Activated naive CD4-positive, alpha-beta T cell treated with anti-CD3 and anti-CD28 coated beads, Interleukin-2, amount 50 U/mL, for 72 hours (primary cell): ENCODE data around the gene RGS21. TPM values are rescaled to one million over a fixed set of nuclear protein-coding genes. Genes with fewer than 3 reads are reported as not detected.
"Not testable (repeated sequence)": the region's sequence is repeated elsewhere in the genome, so short reads cannot be mapped to it uniquely, and the experiment has no call there.

Experiments
- ATAC-seq, 2 donors: fragments of 150-1000 bp; cut with Tn5 transposase; 2 replicates each; pipeline ENCODE4 v1.10.0; 2021; ENCODE audit warnings: mild to moderate bottlenecking in 2 of 2, moderate library complexity in 2 of 2
- DNase-seq, 2 donors: peaks; one replicate each; pipeline ENCODE4 v3.0.0; 2021 to 2022; ENCODE audit warnings: low spot score in 2 of 2
- H3K27ac Mint-ChIP-seq, 2 donors: one replicate each; pipeline ENCODE4 v1.8.0; 2022; ENCODE audit warnings: mild to moderate bottlenecking in 2 of 2, mixed read lengths in 2 of 2
- H3K36me3 Mint-ChIP-seq, 2 donors: one replicate each; pipeline ENCODE4 v1.8.0; 2022; ENCODE audit warnings: mixed read lengths in 2 of 2
- H3K9me3 Mint-ChIP-seq, 2 donors: one replicate each; pipeline ENCODE4 v1.8.0; 2022; ENCODE audit warnings: mixed read lengths in 2 of 2
- total RNA-seq, 2 donors: library from RNA; stranded (reverse); gene quantifications; one replicate each; pipeline ENCODE4 v1.2.3, GENCODE V29; 2022

Gene RGS21, protein sequence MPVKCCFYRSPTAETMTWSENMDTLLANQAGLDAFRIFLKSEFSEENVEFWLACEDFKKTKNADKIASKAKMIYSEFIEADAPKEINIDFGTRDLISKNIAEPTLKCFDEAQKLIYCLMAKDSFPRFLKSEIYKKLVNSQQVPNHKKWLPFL
- not detected for total RNA-seq

DNA sequence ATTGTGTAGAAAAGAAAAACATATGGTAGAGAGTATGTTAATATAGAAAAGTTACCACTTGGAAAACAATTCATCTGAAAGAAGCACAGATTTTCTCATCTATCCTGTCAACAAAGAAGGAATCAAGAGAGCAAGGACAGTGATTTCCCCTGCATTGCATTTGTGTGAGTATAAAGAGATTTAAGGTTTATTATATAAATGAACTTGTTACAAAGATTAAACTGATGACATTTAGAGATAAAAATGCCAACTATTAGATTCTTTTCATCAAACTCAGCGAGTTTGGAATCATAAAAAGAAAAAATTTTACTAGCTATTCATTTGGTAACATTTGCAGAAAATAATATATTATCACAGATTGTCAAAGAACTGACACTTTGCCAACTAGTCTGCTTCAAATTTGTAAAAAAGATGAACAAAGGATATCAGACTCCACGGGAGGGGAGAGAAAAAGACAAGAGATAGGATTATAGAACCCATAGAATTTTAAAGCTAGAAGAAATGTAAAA is at the start of gene RGS21:
Gene RGS21, plus strand, starts transcription at position 51 of the 509 bp plus-strand sequence. CDS start 26,045 bp downstream, outside the sequence.
- DNase-seq (no peak), ATAC-seq (no peak)
- Mint-ChIP-seq H3K27ac (no peak within 1 kb of the TSS), H3K36me3 (no peaks in the 10 kb centered on the region), H3K9me3 (peaks cover 0 to 1% of the 10 kb centered on the region in 2 donors)

DNA sequence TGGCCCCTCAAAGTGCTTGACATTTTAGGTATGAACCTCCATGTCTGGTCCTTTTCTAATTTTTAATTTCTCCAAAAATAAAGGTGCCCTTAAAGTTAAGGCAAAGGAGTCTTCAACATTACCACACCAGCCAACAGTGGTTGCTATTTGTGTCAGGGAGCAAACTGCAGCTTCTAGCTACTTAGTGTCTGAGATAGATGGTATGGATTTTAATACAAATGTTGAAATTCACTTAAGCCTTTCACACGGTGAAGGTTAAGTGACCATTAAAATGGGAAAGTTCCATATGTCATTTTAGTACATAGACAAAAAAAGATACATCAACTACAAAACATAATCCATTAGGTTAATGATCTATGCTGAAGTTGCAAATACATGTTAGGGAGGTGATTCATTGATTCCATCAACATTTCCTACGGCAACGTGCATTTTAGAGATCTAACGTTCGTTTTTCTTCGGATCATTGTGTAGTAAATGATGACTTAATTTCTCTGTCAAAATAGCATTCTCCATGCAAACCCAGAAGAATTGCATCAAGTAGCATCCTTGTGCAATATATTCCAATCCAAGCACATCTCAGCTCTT is 48.2 kb upstream of the RGS21 start:
- ATAC-seq (no peak), DNase-seq (no peak)
- H3K27ac Mint-ChIP-seq, result no peak overlapping the region
- no peaks in the 10 kb centered on the region for H3K9me3 Mint-ChIP-seq
- no peaks in the 10 kb centered on the region for H3K36me3 Mint-ChIP-seq

DNA sequence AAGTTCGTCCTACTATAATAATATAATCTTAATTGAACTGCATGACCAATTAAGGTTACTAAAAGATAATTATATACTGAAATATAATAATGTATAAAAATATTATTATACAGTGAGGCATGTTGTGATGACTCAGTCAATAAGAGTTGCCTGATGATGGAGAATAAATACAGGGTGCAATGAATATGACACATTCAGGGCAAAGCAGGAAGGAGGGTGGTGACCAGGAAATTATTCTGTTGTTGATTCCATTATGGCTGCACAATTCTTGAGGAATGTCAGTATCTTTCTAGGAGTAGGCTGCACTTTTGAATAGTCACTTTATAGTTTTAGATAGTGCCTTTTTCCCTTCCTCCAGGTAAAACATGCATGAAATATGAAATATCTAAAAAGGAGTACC is 46.4 kb upstream of the RGS21 start:
- ATAC-seq (no peak), DNase-seq (no peak)
- H3K9me3 Mint-ChIP-seq, result no peaks in the 10 kb centered on the region
- no peaks in the 10 kb centered on the region for H3K36me3 Mint-ChIP-seq
- no peak overlapping the region for H3K27ac Mint-ChIP-seq

DNA sequence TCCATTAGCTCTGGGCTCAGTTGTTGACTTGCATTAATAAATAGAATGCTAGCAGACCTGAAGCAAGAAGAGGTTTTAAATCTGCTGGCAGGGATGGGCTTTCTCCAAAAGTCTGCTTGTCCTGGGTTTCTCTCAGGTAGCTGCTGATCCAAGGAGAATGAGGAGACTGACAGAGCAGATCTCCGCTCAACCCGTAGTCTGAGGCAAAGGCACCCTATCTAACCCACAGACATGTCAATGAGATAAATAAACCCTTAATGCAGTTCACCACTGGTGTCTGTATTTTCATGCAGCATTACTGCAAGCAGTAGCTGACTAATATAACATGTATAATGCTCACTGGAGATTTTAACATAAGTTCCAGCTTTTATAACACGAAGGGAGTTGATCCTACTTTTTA is 44.1 kb upstream of the RGS21 start:
- Mint-ChIP-seq H3K9me3 (no peaks in the 10 kb centered on the region), H3K36me3 (no peaks in the 10 kb centered on the region)
- no peak for ATAC-seq

DNA sequence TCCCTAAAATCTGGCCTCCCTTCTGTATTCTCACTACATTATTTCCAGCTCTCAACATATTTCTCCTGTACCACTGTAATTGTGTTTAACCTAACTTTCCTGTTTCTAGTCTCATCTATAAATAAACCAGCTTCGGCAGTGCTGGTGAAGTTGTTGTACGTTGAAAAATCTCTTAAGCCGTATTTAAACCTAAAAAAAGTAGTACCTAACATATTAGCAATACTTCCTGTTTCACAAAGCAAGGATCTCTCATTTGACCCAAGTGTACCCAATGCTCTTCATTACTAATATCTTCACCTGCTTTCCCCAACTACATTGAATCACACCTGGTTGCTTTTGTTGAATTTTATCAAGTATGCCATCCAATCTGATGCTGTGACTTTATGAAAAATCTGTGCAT is 42.2 kb upstream of the RGS21 start:
- ATAC-seq (no peak), DNase-seq (no peak)
- no peaks in the 10 kb centered on the region for H3K9me3 Mint-ChIP-seq
- no peaks in the 10 kb centered on the region for H3K36me3 Mint-ChIP-seq
- no peak overlapping the region for H3K27ac Mint-ChIP-seq

More for the DNA sequence above, 44.1 kb upstream of the RGS21 start:
- no peak for DNase-seq
- H3K27ac Mint-ChIP-seq, result no peak overlapping the region

DNA sequence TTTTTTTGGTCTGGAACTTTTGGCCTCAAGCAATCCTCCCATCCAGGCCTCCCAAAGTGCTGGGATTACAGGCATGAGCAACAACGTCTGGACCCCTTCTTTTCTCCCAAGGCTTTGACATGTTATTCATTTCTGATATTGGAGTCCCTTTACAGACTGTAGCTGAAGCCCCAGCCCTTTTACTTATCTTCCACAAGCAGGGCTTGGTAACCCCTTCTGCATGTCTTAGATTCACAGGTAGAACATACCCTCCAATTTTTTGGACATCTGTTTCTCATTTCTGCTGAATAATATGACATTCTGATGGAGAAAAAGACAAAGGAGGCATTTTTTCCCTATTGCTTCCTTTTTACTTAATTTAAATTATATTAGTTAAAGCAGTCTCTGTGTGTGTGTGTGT is 39.2 kb upstream of the RGS21 start:
- Mint-ChIP-seq H3K27ac (no peak overlapping the region), H3K9me3 (peaks cover 4 to 11% of the 10 kb centered on the region in 2 donors), H3K36me3 (no peaks in the 10 kb centered on the region)
- DNase-seq, result no peak
- ATAC-seq, result no peak

DNA sequence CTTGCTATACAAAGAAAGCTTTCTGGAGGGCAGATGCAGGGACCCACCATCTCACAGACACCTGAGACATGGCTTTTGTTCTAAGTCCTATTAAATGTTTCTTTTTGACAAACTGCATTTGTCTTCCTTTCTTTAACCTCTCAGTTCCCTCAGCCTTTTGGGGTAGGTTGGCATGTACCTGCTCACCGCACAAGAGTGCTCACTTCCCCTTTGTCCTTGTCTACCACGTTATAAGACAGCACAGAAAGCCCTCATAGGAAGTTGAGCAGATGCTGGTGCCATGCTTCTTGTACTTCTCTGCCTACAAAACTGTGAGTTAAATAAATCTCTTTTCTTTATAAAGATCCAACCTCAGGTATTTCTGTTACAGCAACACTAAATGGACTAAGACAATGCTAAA is 31.9 kb upstream of the RGS21 start:
- no peak overlapping the region for H3K27ac Mint-ChIP-seq
- ATAC-seq (no peak), DNase-seq (no peak)
- H3K9me3 Mint-ChIP-seq, result peaks cover 4 to 29% of the 10 kb centered on the region in 2 donors
- H3K36me3 Mint-ChIP-seq, result no peaks in the 10 kb centered on the region

DNA sequence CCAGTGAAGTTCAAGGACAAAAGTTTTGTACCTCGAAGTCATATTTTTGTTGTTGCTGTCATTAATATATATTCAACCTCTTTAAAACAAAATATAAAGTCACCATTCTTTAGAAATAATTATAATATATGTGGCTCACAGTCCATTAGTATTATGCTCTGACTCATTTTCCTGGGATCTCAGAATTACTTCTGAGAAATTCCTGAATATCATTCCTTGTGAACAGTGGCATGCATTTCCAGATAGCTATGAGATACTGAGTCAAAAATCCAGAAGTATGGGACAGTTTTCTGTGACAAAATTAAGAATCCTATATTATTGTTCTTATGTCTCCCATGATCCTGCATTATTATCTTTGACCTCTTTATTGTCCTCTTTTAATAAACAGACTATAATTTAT is 13.8 kb upstream of the RGS21 start:
- Mint-ChIP-seq H3K27ac (no peak overlapping the region), H3K36me3 (no peaks in the 10 kb centered on the region), H3K9me3 (peaks cover 8% of the 10 kb centered on the region in 2 donors)
- ATAC-seq (no peak), DNase-seq (no peak)

DNA sequence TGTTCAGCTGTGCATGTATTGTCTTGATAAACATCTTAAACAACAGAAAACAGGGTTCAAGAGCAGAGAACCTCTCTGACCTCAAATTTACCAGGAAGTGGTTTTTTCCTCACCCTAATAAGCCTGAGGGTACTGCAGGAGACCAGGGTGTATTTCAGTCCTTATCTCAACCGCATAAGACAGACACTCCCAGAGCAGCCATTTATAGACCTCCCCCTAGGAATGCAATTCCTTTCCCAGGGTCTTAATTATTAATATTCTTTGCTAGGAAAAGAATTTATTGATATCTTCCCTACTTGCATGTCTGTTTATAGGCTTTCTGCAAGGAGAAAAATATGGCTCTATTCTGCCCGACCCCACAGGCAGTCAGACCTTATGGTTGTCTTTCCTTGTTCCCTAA is 8.5 kb upstream of the RGS21 start:
- not testable (repeated sequence) for DNase-seq, H3K36me3 Mint-ChIP-seq, ATAC-seq, H3K27ac Mint-ChIP-seq
- H3K9me3 Mint-ChIP-seq, result peaks cover 8 to 12% of the 10 kb centered on the region in 2 donors

DNA sequence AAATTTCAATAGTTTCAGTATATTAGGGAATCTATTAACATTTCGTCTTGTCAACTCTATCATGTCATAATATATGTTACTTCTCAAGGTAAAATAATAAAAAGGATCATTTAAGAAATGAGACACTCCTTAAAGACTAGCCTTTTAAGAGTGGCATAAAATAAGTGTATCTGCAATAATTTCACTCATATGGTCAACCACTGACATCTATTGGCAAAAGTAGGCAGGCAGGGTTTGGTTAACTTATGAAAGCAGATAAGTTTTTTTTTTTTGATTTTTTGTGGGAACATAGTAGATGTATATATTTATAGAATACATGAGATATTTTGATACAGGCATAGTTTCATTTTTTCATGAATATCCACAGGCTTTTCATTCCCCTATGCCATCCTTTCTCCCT is 5.5 kb upstream of the RGS21 start:
- Mint-ChIP-seq H3K9me3 (peaks cover 8 to 12% of the 10 kb centered on the region in 2 donors), H3K36me3 (no peaks in the 10 kb centered on the region), H3K27ac (no peak overlapping the region)
- DNase-seq (no peak), ATAC-seq (no peak)

DNA sequence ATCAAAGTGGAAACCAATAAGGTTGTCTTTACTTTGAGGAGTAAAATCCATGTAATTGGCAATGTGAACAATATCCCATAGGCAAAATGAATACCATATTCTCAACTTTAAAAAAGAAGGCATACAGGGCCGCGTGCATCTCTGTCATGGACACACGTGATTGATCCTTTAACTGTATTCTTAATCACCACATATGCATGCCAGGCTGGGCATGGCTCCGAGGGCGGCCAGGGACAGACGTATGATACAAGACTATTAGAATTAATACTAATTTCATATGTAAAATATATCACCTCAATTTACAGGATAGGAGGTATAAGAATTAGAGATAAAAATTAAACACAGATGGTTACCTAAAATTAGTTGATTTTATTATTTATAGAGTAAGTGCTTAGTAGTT is 11.2 kb downstream of the RGS21 start:
- Mint-ChIP-seq H3K27ac (no peak overlapping the region), H3K9me3 (no peaks in the 10 kb centered on the region), H3K36me3 (no peaks in the 10 kb centered on the region)
- ATAC-seq, result no peak
- no peak for DNase-seq

DNA sequence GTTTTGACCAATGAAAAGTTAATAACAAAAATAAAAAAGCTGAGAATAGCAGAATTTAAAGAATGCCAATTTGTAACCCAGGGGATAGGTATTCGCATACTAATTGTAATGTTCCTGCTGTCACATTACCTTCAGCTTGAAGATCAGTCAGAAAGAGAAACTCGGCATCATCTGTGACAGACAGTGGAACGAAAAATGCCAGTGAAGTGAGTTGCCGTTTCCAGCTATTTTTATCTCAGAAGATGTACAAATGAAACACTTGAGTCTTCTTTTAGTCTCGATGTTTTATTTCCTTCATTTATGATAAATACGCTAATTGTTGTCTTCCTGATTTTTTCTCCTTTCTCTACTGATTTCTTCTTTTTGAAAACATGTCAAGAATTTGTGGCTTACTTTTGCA is 26.1 kb downstream of the RGS21 start:
- ATAC-seq (no peak), DNase-seq (no peak)
- H3K36me3 Mint-ChIP-seq, result no peaks in the 10 kb centered on the region
- H3K27ac Mint-ChIP-seq, result no peak overlapping the region
- peaks cover 0 to 3% of the 10 kb centered on the region in 2 donors for H3K9me3 Mint-ChIP-seq

DNA sequence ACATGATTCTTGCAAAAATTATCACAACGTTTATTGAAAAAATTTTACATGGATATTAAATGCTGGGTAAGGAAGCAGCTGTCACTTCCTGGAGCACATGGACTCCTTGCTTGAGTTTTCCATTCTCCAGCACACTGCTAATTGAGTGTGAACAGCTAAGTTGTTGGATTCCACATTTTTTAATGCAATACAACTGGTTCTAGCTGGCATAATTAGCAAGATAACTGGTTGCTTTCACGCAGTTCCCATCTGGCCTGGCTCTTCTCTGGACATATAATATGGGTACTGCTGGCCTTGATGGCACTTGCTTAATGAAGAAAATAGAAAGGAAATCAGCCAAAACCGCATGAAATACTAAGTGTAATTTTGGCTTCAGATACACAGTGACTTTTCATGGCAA is 26.6 kb downstream of the RGS21 start:
- peaks cover 0 to 3% of the 10 kb centered on the region in 2 donors for H3K9me3 Mint-ChIP-seq
- H3K27ac Mint-ChIP-seq, result no peak overlapping the region
- ATAC-seq (no peak), DNase-seq (no peak)
- no peaks in the 10 kb centered on the region for H3K36me3 Mint-ChIP-seq

DNA sequence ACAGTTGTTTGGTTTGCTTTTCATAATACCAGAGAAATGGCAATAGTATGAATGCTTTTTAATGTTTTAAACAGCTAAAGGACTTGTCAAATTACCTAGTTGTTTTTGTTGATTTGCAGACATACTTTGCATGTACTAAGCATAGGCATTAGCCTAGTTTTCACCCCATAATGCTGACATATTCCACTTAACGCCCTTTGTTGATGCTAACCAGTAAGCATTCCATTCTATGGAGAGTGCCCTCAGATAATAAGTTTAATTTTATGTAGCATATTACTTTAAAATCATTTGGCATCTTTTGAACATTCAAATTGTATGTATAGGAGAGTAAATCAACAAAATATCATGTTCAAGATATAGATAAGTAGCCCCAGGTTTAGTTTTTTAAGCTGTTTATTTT is 32.5 kb downstream of the RGS21 start:
- DNase-seq, result no peak
- no peaks in the 10 kb centered on the region for H3K9me3 Mint-ChIP-seq
- no peaks in the 10 kb centered on the region for H3K36me3 Mint-ChIP-seq
- H3K27ac Mint-ChIP-seq, result no peak overlapping the region
- ATAC-seq, result no peak

DNA sequence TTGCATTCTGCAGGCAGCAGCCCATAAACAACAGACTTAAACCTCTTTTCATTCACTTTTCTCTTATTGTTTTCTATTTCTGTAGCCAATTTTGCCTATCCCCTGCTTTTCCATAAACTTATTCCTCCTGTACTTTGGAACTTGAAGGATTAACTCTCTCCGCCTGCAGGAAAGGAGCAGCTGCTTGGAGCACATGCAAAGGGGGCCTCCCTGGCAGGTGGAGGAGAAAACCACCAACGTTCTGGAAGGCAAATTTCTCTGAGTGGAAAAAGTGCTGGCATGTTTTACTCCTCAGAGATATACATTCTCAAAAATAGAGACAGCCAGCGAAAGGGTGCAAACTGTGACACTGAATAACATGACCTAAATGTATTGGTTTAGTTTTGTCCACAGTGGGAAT is 33.6 kb downstream of the RGS21 start:
- no peaks in the 10 kb centered on the region for H3K9me3 Mint-ChIP-seq
- DNase-seq, result no peak
- ATAC-seq, result no peak
- H3K27ac Mint-ChIP-seq, result no peak overlapping the region
- no peaks in the 10 kb centered on the region for H3K36me3 Mint-ChIP-seq

DNA sequence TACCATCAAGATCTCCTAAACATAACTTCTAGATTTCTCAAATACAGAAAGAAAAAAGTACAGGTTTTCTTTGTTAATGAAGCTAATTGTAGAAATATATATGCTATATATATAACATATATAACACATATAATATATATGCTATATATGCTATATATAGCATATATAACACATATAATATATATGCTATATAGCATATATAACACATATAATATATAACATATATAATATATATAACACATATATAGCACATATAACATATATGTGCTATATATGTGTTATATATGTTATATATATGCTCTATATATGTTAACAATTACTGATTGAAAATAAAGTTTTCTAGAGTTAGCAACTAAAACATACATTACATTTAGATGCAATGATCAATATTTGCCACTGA is 34.8 kb downstream of the RGS21 start:
- Mint-ChIP-seq H3K27ac (no peak overlapping the region), H3K9me3 (no peaks in the 10 kb centered on the region), H3K36me3 (no peaks in the 10 kb centered on the region)
- ATAC-seq, result no peak
- no peak for DNase-seq

DNA sequence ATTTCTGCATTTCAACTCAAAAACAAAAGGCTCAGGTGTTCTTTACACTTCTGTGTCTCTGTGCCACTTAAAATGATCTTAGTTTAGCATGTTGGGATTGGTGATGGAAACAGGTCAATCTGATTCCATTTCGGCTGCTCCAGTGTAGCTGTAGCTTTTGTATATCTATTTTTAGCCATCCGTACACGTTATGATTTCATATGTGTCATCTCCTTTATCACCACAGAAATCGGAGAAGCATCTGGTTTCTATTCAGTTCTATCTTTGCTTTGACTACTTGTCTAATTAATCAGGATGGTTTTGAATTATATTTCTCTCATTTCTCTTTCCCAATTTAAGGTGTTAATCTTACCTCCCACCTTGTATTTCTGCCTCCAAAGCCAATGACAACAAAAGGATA is 41.1 kb downstream of the RGS21 start:
- DNase-seq (no peak), ATAC-seq (no peak)
- Mint-ChIP-seq H3K36me3 (no peaks in the 10 kb centered on the region), H3K27ac (no peak overlapping the region), H3K9me3 (no peaks in the 10 kb centered on the region)

DNA sequence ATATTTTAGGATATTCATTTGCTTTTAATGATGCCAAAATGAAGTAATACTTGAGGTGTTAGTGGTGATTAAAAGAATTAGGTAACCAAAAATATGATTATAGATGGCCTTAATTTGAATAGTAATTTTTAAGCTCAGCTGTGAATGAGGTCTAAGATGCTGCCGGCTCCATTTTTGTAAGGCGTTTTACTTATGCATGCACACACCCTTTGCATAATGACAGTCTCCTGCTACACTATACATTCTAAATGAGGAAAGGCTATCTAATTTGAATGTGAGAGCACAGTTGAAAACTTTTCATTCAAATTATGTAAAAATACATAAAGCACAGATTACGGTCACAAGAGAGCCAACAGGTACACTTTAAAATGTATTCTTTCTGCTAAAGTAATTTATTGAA is 41.6 kb downstream of the RGS21 start:
- DNase-seq, result no peak
- ATAC-seq, result no peak
- H3K27ac Mint-ChIP-seq, result no peak overlapping the region
- H3K36me3 Mint-ChIP-seq, result no peaks in the 10 kb centered on the region
- no peaks in the 10 kb centered on the region for H3K9me3 Mint-ChIP-seq
